NCI-H128 (cell line): Measurements from ENCODE around the gene ZCWPW1.
"Not testable (repeated sequence)": the region's sequence is repeated elsewhere in the genome, so short reads cannot be mapped to it uniquely, and the experiment has no call there.

ENCODE experiments used
- DNase-seq: peaks from one replicate; lab custom pipeline; 2025; ENCODE audit not compliant: unreplicated experiment; lab: John Stamatoyannopoulos, UW

The ZCWPW1 gene

DNA sequence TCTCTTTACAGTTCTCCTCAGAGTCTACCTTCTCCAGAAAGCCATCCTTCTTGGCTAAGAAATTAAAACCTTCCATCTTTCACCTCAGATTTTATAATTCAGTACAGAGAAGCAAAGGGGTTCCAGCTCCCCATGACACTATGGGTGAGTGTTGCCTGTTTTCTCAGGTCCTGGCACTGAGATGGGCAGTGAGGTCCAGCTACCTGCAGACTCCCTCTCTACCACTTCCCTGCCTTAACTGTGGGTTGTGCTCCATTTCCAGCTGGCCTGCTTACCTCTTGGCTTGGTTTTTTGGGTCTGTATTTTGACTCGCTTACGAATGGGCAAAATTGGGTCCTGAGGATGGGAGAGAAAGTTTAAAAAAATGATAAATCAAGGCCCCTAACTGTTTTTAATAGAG is 26.3 kb downstream of the ZCWPW1 start:
- no peak for DNase-seq

DNA sequence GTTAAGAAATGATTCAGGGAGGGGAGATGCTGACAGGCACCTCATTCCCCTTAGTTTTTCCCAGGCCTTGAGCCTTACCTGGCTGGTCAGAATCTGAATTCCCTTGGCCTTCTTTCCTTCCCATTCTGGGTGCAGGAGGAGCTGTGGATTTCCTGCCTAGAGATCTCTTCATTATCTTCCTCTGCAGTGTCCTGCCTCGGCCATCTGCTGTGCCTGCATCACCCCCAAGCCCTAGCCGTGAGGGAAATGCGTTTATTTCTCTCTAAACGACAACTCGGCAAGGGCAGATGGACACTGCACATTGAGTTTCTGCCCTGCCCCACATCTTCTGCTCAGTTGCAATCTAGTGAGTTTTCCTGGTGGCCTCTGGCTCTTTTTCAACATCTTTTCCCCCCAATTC is 26.7 kb downstream of the ZCWPW1 start:
- no peak for DNase-seq

DNA sequence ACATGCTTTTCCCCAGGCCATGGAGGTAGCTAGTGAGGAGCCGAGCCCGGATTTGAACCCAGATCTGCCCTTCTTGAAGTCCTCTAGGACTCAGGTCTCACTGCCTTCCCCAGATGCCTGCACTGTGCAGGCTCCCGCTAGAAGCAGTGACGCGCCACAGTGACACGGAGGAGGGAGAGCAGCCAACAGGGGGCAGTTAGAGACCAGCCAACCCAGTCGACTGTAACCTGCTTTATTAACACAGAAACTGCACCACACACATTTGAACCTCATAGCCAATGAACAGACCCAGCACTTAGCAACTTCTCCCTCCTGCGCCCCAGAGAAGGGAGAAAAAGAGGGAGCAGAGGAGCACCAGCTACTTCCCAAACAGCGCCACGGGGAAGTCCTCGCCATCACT is 27.8 kb downstream of the ZCWPW1 start:
- DNase-seq, result no peak

- no peak for DNase-seq
These were observed 28.5 kb downstream of the ZCWPW1 start for GRCh38 chr7:100400041-100400440.

DNA sequence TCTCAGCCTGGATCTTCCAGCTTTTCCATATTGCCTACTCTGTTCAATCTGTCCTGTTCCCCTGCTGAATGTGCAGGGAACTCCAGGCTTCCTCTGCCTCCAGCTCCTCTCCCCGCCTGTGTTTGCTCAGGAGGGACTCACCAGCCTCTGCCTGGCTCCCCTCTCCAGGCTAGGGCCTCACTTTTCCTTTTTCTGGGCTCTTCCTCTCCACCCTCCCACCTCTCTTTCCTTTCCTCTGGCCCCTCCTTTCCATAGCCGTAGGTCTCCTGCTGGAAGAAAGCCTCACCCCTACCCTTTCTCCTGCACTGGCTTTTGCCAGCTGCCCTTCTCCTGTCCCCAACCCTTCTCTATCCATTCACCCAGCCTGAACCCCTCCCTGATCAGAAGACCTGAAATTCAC is 30.3 kb downstream of the ZCWPW1 start:
- no peak for DNase-seq

- DNase-seq, result no peak
These were observed 31.0 kb downstream of the ZCWPW1 start for GRCh38 chr7:100397315-100398081.

DNA sequence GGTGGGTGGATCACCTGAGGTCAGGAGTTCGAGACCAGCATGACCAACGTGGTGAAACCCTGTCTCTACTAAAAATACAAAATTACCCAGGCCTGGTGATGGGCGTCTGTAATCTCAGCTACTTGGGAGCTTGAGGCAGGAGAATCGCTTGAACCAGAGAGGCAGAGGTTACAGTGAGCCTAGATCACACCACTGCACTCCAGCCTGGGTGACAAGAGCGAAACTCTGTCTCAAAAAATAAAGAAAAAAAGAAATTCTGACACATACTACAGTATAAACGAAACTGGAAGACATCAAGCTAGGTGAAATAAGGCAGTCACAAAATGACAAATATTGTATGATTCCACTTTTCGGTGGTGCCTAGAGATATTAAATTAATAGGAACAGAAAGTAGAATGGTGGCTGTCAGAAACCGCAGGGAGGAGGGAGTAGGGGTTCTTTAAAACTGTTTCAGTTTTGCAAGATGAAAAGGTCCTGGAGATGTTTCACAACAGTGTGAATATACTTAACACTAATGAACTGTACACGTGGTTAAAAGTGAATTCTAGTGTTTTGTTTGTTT is 32.0 kb downstream of the ZCWPW1 start:
- no peak for DNase-seq

DNA sequence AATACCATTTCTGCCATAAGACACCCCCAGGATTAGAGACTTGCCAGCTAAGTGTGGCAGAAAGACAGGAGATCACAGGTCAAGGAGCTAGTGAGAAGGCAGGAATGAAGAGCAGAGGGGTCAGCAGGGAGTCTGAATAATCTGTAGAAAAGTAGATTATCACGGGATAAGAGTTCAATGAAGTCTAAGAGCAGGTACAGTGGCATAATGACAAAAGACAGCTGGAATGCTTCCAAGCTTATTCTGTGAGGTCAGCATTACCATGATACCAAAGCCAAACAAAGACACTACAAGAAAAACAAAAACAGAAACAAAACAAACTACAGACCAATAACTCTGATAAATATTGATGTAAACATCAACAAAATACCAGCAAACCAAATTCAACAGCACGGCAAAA is 34.4 kb downstream of the ZCWPW1 start:
- DNase-seq, result no peak

DNA sequence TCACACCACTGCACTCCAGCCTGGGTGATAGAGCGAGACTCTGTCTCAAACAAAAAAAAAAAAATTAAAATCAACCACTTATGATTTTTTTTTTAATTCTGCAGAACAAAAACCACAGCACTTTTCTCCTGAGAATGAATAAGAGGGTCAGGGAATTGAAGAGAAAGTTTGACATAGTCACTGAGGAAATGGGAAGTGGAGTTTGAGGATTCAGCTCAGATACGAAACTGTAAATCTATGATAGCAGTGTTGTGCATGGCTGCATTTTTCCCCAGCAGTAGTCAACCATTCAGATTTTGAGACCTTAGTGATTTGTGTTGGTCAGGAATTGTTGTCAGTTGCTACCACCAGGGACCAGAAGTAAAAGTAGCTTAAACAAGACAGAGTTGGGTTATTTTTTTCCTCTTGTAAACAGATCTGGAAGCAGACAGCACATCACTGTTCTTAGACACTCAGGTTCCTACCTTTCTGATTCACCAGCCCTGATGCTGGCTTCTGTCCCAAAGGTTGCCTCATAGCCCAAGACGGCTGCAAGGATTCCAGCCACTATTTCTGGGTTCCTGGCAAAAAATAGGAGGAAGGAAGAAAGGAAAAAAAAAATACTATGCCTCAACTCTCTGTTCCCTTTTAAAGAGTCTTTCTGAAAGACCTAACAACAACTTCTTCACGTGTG is 35.1 kb downstream of the ZCWPW1 start:
- no peak for DNase-seq

DNA sequence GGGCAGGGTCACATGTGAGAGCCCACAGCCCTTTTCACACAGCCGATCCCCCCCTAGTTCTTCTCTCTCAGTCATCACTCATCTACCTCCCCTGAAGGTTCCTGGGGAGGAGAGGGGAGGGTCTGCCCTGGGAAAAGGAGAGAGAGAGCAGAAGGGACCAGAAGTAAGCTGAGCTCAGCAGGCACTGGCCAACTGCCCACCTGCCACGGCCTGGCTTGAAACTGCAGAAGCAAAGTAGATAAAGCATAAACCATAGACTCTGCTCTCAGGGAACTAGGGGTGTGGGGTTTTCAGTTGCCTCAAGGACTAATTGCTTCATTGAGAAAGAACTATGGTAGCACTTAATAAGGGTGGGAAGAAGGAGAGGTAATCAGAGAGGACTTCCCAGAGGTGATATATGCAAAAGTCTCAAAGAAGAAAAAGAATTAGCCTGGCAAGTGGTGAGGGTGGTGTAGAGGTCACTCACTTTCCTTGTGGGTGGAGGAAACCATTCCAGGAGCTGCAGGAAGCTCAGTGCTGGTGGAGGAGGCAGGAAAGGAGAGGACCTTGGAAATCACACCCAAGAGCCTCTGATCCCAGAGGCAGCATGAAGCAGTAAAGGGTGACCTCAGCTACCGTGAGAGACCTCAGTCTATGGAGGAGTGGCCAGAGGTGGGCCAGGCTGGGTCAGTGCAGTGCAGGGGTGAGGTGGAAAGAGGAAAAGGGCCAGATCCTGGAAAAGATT is 38.1 kb downstream of the ZCWPW1 start:
- DNase-seq, result no peak

DNA sequence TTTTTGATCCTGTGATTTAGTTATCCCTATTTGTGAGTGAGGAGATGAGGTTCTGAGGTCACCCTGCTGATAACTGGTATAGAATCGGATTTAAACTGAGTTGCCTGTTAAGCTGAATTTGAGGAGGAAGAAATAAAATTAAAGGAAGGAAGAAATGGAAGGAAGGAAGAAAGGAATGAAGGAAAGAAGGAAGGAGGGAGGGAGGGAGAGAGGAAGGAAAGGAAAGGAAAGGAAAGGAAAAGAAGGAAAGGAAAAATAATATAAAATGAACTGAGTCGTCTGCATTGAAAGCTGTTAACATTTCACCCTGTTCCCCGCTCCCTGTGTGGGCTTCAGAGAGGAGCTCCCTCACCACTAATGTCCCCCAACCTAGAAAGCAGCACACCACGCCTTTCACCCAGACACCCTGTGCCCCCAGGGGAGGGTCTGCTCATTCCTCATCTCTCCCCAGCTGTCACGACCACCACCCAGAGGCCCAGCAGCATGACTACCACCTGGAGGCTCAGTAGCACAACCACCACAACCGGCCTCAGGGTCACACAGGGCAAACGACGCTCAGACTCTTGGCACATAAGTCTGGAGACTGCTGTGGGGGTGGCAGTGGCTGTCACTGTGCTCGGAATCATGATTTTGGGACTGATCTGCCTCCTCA is 38.9 kb downstream of the ZCWPW1 start:
- DNase-seq, result no peak

DNA sequence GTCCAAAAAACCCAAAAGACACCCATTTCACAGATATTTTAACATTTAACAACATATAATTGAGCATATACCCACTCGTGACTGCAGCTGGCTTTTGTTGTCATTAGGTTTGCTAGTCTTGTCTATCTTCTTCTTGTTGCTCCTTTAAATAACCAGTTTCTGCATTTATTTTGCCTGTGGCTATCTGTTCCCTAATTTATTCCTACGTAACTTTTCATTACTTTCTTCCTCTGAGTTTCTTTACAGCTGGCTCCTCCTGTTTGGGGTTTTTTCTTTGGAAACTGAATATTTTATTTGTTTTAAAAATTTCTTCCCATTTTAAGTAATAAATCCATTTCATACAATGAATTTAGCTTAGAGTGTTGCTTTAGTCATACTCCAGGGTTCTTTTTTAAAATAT is 40.8 kb downstream of the ZCWPW1 start:
- no peak for DNase-seq

DNA sequence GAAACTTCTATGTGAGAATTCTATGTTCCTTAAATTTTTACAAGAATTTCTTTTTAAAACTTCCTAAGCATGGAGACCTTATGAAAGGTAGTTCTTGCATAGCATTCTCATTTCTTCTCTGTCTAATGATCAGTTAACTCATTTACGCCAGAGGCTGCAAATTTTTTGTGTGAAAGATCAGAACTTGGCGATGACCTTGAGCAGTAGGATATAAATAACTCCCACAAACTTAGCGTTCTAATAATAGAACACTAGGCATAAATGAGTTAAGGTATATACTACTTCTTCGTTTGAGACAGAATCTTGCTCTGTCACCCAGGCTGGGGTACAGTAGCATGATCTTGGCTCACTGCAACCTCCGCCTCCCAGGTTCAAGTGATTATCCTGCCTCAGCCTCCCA is 41.6 kb downstream of the ZCWPW1 start:
- DNase-seq, result no peak

DNA sequence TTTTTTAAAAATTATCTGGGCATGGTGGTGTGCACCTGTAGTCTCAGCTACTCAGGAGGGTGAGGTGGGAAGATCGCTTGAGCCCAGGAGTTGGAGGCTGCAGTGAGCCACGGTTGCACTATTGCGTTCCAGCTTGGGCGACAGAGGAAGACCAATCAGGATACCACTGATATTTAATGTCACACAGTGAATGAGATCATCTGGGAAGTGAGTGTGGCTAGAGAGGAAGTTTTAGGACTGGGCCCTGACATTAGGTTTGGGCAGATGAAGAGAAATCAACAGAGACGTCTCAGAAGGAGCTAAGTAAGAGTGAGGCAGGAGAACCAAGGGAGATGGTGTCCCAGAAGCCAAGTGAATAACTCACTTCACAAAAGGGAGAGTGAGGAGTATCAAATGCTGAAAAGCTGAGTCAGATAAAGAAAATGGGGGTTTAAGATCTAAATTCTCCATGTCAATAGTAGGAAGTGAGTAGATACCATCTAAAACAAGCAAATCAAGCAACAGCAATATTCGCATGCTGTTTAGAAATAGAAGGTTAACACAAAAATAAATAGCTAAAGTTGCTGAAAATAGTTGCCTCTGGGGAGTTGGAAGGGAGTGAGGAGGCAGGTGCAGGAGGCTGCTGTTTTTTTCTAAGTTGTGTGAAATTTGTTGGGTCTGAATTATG is 43.7 kb downstream of the ZCWPW1 start:
- DNase-seq, result no peak

- not testable (repeated sequence) for DNase-seq
These were observed 46.2 kb downstream of the ZCWPW1 start for GRCh38 chr7:100382234-100382853.

DNA sequence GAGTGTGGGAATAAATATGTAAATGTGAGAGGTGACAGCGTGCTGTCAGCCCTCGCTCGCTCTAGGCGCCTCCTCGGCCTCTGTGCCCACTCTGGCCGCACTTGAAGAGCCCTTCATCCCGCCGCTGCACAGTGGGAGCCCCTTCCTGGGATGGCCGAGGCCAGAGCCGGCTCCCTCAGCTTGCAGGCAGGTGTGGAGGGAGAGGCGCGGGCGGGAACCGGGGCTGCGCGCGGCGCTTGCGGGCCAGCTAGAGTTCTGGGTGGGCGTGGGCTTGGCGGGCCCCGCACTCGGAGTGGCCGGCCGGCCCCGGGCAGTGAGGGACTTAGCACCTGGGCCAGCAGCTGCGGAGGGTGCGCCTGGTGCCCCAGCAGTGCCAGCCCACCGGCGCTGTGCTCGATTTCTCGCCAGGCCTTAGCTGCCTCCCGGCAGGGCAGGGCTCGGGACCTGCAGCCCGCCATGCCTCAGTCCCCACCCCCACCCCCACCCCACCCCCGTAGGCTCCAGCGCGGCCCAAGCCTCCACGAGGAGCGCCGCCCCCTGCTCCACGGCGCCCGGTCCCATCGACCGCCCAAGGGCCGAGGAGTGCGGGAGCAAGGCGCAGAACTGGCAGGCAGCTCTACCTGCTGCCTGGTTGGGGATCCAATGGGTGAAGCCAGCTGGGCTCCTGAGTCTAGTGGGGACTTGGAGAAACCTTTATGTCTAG is 46.8 kb downstream of the ZCWPW1 start:
- not testable (repeated sequence) for DNase-seq

DNA sequence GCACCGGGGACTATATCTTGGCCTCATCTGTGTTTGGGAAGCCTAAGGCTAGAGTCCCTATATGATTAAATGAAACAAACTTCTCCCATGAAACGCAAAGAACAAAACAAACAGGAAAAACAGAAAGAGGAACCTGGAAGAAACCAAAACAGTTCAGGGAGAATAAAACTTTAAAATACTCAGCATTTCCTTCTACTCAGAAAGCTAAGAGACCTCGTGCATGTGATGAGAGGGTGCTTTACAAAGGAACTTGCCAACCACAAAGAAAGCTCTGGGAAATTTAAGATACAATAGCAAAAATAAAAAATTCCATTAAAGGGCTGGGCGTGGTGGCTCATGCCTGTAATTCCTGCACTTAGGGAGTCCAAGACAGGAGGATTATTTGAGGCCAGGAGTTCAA is 48.3 kb downstream of the ZCWPW1 start:
- no peak for DNase-seq

GRCh38 chr7:100378114-100378755 is 50.3 kb downstream of the ZCWPW1 start:
- DNase-seq, result no peak

DNA sequence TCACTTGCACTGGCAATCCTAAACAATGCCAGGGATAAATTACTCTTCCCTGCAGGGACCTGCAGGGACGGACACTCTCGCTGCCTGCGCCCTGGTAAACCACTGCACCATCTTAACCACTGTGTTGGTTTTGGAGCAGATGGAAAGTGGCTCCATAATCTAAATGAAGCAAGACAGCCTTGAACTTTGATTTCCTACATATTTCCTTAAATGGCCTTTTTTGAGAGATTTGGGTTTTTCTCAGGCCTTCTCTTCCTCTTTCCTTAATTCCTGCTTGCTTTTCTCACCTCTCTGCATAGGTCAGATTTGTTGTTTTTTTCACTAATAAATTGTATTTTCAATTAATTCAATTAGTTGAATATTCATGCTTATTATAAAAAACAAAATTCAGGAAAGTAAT is 52.4 kb downstream of the ZCWPW1 start:
- DNase-seq, result no peak
